Lower leg skin (tissue), 3 donors: Measurements from ENCODE around the gene CTNNAL1.

Source experiments
- CTCF ChIP-seq, 3 donors: fragments of 450-650 bp; IDR thresholded peaks; one replicate each; pipeline ENCODE4 v1.5.1; 2016; ENCODE audit warnings: antibody characterized with exemption in 3 of 3, mild to moderate bottlenecking in 3 of 3, moderate library complexity in 2 of 3
- POLR2A ChIP-seq, 2 donors: fragments of 450-650 bp; IDR thresholded peaks; one replicate each; pipeline ENCODE4 v1.6.1; 2016 to 2017; ENCODE audit warnings: antibody characterized with exemption in 2 of 2, mild to moderate bottlenecking in 1 of 2, moderate library complexity in 1 of 2

GRCh38 chr9:108928386-108928785 is 84.9 kb downstream of the CTNNAL1 start:
- TF ChIP-seq POLR2A (IDR thresholded peaks at IDR 0.05) (no peak), CTCF (IDR thresholded peaks at IDR 0.05) (no peak)
